Endothelial cell (in vitro differentiated cells): ENCODE results near the gene DDX25. TPM values are rescaled to one million over a fixed set of nuclear protein-coding genes. Genes with fewer than 3 reads are reported as not detected.

ENCODE experiments used
- DNase-seq: peaks from one replicate; pipeline ENCODE4 v3.0.0; 2021; ENCODE audit warnings: low spot score
- H3K27ac Mint-ChIP-seq: one replicate; pipeline ENCODE4 v1.8.0; 2021; ENCODE audit warnings: mixed read lengths, inconsistent platforms; ENCODE audit not compliant: unreplicated experiment
- H3K27me3 Mint-ChIP-seq: one replicate; pipeline ENCODE4 v1.8.0; 2021; ENCODE audit warnings: mild to moderate bottlenecking, moderate library complexity, mixed read lengths, inconsistent platforms; ENCODE audit not compliant: unreplicated experiment
- H3K36me3 Mint-ChIP-seq: one replicate; pipeline ENCODE4 v1.8.0; 2021; ENCODE audit warnings: mild to moderate bottlenecking, low read depth, mixed read lengths, inconsistent platforms; ENCODE audit not compliant: unreplicated experiment
- H3K4me1 Mint-ChIP-seq: one replicate; pipeline ENCODE4 v1.8.0; 2021; ENCODE audit warnings: mild to moderate bottlenecking, mixed read lengths, inconsistent platforms; ENCODE audit not compliant: unreplicated experiment
- H3K4me3 Mint-ChIP-seq: one replicate; pipeline ENCODE4 v1.8.0; 2021; ENCODE audit warnings: mild to moderate bottlenecking, mixed read lengths, inconsistent platforms; ENCODE audit not compliant: unreplicated experiment
- H3K9me3 Mint-ChIP-seq: one replicate; pipeline ENCODE4 v1.8.0; 2021; ENCODE audit warnings: mixed read lengths, inconsistent platforms; ENCODE audit not compliant: unreplicated experiment
- total RNA-seq: library from RNA; stranded (reverse); fragmentation: NEBNext Ultra II Directional; extraction: Animal tissue kit (Norgen Biotek cat#: 25700); gene quantifications from one replicate; pipeline ENCODE4 v1.2.1, GENCODE V29; 2021; ENCODE audit not compliant: unreplicated experiment
- TF ChIP-seq, protein P1 (sequence below): fragments of 200-600 bp; sonication (generic); IDR thresholded peaks from one replicate; pipeline ENCODE4 v1.5.0; 2021; ENCODE audit warnings: antibody characterized with exemption; ENCODE audit not compliant: unreplicated experiment

The DDX25 gene
- total RNA-seq, 1 donor from 2014 or later = 7.5 TPM

- DNase-seq = no peak
- H3K9me3 Mint-ChIP-seq = no peaks in the 10 kb centered on the region
- no peak overlapping the region for H3K27ac Mint-ChIP-seq
- H3K27me3 Mint-ChIP-seq = no peaks in the 10 kb centered on the region
- H3K36me3 Mint-ChIP-seq = peaks cover 8% of the 10 kb centered on the region
- H3K4me3 Mint-ChIP-seq = no peak overlapping the region
- peaks cover 3% of the 10 kb centered on the region for H3K4me1 Mint-ChIP-seq
- TF ChIP-seq, protein P1, sequence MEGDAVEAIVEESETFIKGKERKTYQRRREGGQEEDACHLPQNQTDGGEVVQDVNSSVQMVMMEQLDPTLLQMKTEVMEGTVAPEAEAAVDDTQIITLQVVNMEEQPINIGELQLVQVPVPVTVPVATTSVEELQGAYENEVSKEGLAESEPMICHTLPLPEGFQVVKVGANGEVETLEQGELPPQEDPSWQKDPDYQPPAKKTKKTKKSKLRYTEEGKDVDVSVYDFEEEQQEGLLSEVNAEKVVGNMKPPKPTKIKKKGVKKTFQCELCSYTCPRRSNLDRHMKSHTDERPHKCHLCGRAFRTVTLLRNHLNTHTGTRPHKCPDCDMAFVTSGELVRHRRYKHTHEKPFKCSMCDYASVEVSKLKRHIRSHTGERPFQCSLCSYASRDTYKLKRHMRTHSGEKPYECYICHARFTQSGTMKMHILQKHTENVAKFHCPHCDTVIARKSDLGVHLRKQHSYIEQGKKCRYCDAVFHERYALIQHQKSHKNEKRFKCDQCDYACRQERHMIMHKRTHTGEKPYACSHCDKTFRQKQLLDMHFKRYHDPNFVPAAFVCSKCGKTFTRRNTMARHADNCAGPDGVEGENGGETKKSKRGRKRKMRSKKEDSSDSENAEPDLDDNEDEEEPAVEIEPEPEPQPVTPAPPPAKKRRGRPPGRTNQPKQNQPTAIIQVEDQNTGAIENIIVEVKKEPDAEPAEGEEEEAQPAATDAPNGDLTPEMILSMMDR = no peak
Measured at GRCh38 chr11:125976156-125976555, 71.8 kb downstream of the DDX25 start.

DNA sequence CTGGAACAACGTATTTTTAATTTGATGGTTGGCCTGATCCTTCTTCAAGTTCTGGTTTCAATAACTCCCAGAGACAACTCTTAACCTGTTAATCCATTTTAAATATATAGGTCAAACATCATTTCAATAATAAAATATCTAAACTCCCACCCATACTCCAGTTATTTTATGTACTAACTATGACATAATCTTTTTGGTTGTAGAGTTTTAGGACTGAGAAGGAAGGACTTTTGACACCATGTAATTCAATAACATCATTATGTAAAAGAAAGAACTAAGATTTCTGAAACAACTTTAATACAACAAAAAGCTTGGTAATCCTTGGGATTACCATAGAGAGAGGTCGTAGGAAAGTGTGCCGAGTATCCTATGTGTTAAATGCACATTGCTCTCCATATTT is 73.0 kb downstream of the DDX25 start:
- Mint-ChIP-seq H3K4me1 (peaks cover 3% of the 10 kb centered on the region), H3K4me3 (no peak overlapping the region), H3K36me3 (peaks cover 10% of the 10 kb centered on the region), H3K27me3 (no peaks in the 10 kb centered on the region), H3K27ac (no peak overlapping the region), H3K9me3 (no peaks in the 10 kb centered on the region)
- TF ChIP-seq, protein P1 = no peak
- no peak for DNase-seq

- peaks cover 9% of the 10 kb centered on the region for H3K4me1 Mint-ChIP-seq
- DNase-seq = no peak
- H3K27ac Mint-ChIP-seq = no peak overlapping the region
- no peaks in the 10 kb centered on the region for H3K27me3 Mint-ChIP-seq
- H3K36me3 Mint-ChIP-seq = peaks cover 12% of the 10 kb centered on the region
- H3K4me3 Mint-ChIP-seq = no peak overlapping the region
- TF ChIP-seq, protein P1 = no peak
- H3K9me3 Mint-ChIP-seq = no peaks in the 10 kb centered on the region
Measured at GRCh38 chr11:125978181-125978716, 73.9 kb downstream of the DDX25 start.

Other genes with a start within 250 kb of the DDX25 start
- not detected for gene ACRV1, start 223.7 kb upstream of the DDX25 start, total RNA-seq
- gene PATE1, start 158.2 kb upstream of the DDX25 start, total RNA-seq = not detected
- gene PATE2, start 125.7 kb upstream of the DDX25 start, total RNA-seq = not detected
- not detected for gene PATE3, start 116.4 kb upstream of the DDX25 start, total RNA-seq
- gene PATE4, start 71.2 kb upstream of the DDX25 start, total RNA-seq = 0.31 TPM
- gene HYLS1, start 16.8 kb upstream of the DDX25 start, total RNA-seq = 5.5 TPM
- 13.1 TPM for gene PUS3, start 1.3 kb upstream of the DDX25 start, total RNA-seq
- not detected for gene VSIG10L2, start 41.5 kb downstream of the DDX25 start, total RNA-seq
- 25.2 TPM for gene CDON, start 158.4 kb downstream of the DDX25 start, total RNA-seq